Activated CD8-positive, alpha-beta memory T cell treated with anti-CD3 and anti-CD28 coated beads for 1 hour (primary cell): ENCODE data around the gene MBP.

Experiments
- DNase-seq, 2 donors: peaks; one replicate each; pipeline ENCODE4 v3.0.0-alpha.2; 2020; ENCODE audit warnings: low read depth in 1 of 2; ENCODE audit errors: extremely low read depth in 1 of 2

The MBP gene

DNA sequence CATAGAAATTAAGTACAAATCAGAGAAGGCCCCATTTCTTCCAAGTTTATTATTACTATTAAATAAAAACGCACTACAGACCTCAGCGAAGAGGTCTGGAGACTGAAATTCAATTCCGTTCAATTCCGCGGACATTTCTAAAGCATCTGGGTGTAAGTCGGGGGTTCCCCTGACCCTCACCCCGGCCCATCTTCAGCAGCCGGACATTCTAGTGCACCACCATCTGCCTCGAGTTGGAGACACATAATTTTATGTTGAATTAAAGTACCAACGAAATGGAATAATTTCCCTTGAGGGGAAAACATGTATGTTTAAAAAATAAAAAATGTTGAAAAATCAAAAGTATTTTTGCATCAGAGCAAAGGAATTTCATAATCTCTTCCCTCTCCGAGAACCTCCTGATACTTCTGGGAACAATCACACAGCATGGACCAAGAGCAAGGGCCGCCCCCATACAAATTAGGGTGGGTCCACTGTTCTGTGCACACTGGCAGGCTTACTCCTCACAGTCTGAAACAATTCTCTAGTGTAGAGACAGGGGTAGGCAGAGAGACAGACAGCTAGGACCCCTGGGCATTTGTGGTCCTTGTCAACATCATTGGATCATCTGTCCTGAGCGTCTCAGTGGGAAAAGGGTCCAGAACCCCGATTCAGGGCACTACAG is 29.3 kb downstream of the MBP start:
- no peak for DNase-seq

DNA sequence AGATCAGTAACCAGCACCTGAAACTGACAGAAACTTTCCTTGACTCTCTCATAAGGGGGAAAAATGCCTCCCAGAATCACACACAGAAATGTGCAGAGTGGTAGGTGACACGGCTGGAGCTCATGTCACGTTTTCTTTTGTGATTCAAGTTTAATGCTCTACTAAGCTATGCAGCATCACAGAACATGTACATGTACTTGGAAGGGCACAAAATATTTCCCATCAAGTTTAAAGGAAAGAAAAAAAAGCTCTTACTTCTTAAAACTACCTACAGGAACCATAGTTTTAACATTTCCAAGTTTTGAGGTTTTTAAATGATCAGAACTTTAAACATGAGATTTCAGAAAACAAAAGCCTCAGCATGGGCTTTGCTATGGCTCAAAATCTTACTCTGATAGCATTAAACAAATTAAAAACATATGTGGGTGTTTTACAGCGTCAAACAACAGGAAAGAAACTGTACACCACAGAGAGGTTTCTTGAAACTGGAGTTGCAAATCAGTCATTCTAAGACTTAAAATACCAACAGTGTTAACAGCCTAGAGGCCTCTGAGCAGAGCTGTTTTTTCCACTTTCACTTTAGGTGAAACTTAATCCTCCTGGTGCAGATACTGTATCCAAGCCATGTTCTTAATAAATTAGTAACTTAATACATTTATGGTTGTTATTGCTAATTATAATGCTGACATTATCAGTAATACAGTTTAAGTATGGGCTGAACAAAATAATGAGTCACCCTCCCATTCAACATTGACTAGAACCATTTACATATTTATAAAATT is 30.1 kb downstream of the MBP start:
- no peak for DNase-seq

DNA sequence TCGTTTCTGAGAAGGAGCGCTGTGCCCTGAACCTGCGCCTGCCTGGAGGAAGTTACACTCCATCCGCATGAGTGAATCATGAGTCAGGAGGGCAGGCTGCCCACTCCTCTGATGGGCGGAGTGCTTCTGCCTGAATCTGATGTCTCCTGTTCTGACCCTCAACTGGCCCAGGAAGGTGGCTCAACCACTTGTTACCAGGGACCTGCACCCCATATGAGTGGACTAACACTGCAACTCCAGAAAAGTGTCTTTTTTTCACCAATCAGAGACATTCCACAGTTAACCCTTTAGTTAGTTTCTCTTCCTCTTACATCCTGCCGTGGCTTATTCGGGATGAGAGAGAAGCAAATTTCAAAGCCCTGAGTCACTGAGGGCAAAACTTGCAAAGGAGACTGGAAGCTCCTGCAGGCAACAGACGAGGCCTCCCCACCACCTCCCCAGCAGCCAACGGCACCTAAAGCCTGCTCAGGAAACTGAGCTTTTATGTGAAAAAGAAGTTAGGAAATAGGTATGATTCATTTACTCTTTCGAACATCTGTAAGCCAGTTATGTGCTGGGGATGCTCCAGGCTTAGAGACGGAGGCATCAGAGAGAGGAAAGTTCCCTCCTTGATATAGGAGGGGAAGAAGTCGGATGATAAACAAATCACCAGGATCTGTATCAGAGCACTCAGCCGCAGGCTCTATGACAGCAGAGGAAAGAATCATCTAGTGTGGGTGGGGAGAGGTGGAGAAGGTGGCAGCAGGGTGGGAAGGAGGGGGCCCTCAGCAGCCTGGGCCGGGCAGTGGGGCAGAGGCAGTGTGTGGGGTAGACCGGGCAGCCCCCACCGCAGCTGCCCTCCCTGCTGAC is 30.9 kb downstream of the MBP start:
- no peak for DNase-seq

DNA sequence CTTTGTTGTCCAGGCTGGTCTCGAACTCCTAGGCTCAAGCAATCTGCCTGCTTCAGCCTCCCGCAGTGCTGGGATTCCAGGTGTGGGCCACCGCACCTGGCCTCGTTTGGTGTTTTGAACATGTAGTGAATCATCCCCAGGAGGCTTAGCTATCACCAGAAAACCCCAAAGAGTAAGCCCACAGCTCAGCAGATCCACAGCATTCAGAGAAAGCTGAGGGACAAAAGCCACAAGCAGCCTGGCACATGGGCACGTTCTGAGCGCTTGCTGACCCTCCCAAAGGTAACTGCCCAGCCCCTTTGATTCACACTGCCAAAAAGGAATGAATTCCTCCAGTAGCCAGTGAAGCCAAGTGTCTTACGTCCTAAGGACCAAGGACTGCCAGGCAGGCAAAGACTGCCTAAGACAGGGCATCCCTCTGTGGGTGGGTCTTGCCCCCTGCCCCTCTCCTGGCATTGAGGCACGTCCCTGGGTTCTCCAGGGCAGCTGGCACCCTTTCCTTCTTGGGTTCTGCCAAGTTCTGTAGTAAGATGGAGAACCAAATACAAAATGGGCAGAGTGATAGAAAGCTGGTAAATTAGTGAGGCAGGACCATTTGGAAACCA is 31.7 kb downstream of the MBP start:
- DNase-seq: no peak

DNA sequence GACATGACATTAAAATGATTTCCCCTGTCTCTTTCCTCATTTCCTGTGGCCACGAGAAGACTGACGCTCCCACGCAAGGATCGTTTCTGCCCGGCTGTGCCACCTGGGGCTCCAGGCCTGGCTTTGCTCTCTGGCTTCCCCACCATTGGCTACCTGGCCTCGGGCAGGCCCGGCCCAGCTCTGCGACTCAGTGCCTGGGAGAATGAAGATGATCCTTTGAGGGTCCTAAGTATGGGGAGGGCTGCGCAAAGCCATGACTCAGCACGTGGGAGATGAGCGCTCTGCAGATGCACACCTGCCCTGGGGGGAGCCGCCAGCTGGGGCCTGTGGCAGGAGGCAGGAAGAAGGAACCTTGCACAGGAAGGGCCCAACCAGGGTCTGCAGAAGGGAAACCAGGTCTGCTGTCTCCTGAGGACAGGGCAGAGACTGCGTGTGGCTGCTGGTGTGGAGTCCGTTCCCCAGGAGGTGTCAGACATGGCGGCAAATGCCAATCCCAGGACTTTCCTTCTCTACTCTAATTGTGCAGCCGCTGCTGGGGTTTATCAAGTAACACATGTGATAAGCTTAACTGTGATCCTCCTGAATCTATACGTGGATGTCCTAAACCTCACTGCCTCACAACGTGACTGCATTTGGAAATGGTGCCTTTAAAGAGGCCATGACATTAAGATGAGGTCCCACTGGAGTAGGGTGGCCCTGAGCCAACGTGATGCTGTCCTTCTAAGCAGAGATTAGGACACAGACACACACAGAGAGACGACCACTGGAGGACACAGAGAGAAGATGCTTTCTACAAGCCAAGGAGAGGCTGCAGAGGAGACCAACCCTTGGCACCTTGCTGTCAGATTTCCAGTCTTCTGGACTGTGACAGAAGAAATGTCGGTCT is 32.9 kb downstream of the MBP start:
- no peak for DNase-seq

DNA sequence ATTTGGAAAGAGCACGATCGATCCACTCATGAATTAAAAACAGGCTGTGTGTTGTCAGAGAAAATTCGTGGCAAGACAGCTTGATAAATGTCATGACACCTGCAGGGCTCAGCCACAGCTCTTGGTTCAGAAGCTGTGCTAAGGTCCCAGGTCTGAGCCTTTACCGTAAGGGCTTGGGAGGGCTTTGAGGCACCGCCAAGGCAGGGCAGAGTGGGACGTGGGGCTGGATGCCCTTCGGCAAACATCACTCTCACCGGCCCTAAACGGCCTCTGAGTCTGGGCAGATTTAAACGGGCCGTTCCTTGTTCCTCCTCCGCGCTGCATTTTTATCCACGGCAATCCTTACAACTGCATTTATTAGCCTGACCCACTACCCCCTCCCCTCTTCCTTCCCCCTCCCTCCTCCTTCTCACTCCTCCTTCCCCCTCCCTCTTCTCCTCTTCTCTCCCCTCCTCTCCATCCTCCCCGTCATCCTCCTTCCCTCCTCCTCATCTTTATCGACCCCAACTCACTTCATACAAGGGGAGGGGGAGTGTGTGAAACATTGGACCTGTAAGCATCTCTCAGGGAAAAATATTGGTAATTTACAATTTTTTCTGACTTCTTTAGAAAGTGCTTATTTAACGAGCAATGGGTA is 33.9 kb downstream of the MBP start:
- DNase-seq: no peak

DNA sequence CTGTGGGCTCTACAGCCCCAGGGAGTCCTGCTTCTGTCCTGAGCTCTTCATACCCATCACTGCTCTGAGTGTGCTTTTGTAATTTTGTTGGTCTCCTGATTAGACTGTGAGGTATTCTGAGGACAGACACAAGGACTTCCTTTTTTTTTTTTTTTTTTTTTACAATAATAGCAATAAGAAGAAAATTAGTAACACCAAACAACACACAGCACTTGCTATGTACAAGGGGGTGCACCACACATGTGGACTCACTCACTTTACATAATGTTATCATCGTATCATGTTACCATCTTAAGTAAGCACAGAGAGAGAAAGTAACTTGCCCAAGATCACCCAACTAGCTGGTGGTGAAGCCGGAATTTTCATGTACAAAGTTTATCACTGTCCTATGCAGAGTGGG is 34.6 kb downstream of the MBP start:
- no peak for DNase-seq

DNA sequence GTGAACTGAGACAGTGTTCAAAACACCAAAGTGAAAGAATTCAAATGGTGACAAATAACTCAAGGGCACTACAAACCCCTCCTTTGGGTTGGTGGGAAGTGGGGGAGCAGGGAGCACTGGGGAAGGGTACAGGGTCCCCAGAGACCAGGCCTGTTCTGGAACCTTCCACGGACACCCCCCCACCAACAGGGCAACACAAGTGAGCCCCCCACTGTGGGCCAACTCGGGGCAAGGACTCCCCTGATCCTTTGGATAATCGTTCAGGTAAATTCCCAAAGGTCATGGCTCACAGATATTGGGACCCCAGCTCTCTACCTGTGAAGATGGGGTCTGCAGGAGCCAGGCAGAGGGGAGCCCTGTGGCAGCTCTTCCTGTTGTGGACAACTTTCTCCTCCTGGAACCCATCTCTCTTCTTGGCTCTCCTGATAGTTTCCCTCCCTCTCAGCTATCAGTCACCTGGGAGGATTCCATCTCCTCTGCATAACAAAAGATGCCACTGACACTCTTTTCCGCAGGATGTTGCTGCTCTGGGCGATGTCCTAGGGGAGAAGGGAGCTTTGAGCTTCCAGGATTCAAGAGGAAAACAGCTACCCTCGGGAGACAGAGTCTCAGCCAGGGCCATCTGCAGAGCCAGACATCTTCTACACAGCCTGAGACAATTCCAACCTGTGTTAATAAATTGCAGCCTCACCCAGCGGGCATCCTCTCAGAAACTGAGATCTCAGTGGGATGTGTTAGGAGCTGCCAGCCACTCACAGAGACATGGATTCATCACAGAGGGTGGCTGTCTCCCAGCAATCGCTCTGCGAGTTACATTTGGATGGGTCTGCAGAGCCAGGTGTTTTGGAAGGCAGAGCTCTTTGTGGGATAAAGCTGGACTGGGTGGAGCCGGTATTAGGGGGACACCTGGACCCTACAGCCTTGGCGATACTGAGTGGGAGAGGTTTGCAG is 35.4 kb downstream of the MBP start:
- DNase-seq: no peak

DNA sequence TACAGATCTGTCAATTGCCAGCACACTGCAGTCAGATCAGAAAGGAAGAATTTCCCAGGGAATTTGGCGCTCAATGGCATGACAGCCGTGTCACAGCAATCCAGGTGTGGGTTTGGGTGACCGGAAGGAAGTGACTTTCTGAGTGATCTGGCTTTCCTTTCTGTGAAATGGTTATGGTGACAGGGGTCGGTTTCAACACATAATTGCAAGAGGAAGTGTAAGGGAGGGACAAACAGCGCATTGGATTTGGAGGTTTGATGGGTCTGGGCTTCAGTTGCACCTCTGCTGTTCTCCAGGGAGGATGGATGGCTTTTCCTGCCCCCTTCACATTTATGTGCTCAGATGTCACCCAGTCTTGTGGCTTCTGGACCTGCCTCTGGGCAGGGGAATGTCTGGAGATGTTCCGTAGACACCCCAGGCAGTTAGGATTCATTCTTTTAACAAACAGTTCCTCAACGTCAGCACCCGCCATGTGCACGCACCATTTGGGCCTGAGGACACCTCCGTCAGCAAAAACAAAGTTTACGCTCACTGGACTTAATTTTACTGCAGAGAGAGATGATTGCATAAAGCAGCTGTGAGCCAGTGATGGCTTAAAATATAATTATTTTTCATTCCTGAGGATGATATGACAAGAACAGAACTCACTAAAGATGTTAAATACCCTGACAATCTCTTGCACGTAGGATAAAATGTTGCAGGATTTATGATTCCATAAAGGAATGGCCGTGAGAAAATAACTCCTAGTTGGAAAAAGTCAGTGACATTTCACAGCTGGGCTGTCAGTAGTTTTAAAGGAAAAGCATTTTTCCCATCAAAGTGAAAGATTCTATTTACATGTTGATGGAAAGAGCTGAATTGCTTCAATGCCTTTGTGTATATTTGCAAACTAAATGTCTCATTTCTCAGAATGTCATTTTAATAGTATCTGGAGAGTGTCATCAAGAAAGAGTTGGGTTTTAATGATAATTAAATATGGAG is 36.9 kb downstream of the MBP start:
- DNase-seq: no peak

DNA sequence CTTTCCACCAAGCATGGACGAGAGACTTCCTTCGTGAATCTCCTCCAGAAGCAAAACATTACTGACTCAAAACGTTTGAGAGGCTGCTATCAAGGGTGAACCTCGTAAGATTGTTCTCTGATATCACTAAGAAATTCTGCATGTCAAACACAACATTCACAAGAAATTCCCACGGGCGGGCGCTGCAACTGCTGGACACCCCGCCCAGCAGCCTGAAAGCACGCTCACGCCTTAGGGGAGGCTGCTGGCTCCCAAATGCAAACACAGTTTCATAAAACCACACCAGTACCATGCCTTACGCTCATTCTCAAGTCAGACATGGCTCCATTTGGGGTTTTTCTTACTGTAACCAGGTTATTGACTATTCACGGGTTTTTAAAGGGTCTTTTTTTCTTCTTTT is 39.0 kb downstream of the MBP start:
- no peak for DNase-seq

DNA sequence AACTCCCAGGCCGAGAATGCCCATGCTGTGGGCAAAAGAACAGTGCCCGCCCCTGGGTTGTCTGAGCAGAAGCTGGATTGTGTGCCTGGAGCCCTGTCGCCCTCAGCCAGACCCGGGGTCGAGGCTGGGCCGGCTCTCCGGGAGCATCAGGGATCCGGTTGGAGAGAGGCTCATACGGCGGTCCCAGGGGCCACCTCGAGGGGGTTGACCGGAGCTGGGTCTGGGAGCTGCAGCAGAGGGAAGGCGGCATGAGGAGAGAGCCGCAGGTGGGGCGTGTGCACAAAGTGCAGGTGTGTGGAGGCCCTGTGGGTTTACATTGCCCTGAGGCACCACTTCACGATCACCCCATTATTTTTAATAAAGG is 39.5 kb downstream of the MBP start:
- no peak for DNase-seq

DNA sequence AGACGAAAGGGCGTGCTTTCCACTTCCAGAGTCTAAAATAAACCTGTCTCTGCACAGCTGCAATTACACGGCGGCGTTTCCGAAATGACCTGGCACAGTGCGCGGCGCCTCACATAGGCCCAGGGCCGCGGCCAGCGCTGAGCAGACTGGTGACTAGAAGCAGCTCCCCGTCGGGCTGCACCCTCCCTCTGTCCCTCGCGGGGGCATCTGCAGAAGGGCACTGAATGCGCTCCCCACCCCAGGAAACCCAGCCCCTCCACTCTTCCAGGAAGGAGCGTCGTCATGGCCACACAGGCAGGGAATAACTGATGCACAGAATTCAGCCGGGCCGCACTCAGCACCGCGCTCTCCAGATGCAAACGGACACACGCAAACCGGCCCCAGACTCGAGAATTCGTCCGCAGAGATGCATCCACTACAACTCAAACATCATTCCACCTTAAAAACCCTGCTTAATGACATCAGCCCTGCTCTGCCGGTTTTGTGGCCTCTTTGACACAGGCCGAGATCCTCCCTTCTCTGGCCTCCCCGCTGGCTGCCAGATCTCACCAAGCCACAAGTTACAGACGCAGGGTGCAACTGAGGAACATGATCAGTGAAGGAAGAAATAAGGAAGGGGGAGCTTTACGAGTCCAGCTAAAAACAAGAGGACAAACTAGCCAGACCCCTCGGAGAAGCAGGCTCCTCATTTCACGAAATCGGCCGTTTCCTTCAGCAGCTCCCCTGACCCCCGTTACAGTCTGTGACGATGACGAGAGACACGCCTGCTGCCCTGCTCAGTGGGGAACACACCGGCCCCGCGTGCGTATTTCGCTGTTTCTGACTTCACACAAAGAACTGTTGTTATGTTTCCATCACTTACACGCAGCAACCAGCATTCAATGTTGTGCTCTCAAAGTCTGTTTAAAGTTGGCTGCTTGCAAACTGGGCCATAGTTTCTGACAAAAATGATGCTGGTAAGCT is 40.2 kb downstream of the MBP start:
- DNase-seq: no peak

DNA sequence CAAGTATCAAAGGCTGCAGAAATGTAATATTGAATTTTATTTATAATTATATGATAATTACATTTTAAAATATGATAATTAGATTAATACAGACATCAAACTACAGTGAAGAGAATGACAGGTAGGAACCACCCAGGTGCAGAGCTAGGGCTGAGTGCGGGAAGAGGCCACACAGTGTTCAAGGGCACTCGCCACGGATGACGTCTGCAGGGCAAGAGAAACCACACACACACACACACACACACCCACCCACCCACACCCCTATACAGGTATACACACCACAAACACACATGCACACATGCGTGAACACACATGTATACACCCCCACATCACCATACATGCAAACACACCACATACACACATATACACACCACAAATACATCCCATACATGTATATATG is 41.2 kb downstream of the MBP start:
- DNase-seq: no peak

DNA sequence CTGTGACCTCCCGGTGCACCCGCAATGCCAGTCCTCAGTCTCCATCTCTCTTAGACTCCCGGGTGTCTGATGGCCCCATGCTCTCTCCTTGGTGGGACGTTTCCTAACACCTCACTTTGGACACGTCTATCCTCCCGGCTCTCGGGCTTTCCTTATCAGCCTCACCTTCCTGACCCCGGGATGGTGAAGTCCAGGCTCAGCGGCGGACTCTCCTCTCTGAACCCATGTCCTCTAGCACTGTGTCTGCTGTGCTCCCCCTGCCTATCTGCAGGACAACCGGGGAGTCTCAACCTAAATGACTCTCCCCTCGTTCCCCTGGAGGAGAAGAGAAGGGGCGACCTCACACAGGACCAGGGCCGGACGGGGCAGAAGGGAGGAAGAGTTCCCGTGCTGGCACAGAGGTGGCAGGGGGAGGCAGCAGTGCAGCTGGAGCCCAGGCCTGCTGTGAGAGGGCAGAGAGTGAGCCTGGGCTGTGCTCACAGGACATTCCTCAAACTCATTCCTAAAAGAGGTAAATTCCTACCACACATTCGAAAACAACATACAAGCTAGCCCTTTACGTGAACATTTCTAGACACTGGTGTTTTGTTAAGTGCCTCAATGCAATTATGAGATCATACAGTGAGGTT is 41.9 kb downstream of the MBP start:
- DNase-seq: no peak

DNA sequence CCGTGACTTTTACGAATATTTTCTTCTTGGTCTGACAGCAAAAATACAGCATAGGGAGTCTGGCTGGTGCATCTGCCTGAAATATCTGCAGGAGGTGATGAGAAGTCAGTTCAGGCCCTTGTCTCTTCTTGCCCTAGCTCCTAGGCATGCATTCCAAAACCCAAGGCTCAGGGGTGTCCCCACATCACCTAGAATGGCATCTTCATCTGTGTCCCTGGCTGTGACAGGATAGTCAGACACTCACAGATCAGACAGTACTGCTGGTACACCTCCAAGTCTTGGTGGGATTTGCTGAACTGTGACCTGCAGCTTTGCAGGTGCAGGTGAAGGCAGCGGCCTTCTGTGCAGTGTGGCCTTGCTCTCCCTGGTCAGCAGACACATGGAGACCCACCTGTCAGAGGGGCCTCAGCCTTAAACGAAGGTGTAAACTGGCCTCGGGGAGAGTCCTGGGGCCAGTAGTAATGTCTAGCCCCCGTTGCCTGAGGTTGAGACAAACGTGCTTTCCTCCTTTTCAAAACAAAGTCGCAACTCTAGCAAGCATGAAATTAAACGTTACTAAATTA is 42.8 kb downstream of the MBP start:
- DNase-seq: no peak
